A549 (cell line): ENCODE data around the gene MPI. TPM values are rescaled to one million over a fixed set of nuclear protein-coding genes. Genes with fewer than 3 reads are reported as not detected.

ENCODE experiments used
- ATAC-seq, 2 experiments: fragments of 200-7000 bp in 1 of 2; fragments of >200 bp in 1 of 2; cut with Nextera tagmentation in 1 of 2; cut with Tn5 transposase in 1 of 2; 3 replicates each; pipeline versions ENCODE4 v1.8.0 to v1.9.1; 2018 to 2020; ENCODE audit warnings: mild to moderate bottlenecking in 1 of 2, moderate library complexity in 1 of 2
- CTCF ChIA-PET: fragments of 300-600 bp; sonication (Branson Sonifier 250); formaldehyde crosslinking; extraction: SDS; loops from one replicate; lab custom pipeline; 2021; ENCODE audit warnings: antibody characterized with exemption, inconsistent platforms; lab: Yijun Ruan, JAX
- POLR2A ChIA-PET: fragments of 350-600 bp; formaldehyde crosslinking; extraction: SDS; loops from one replicate; lab custom pipeline; 2021; ENCODE audit warnings: antibody characterized with exemption, inconsistent platforms; lab: Yijun Ruan, JAX
- DNase-seq, 2 experiments: peaks; one replicate each; pipeline versions ENCODE4 v3.0.0 to v3.0.0-alpha.2; 2011 to 2016; ENCODE audit warnings: low read depth in 1 of 2, low spot score in 1 of 2
- FAIRE-seq: peaks from 2 replicates; lab custom pipeline; 2011; peaks lifted over from hg19 to GRCh38; lab: Jason Lieb, UNC
- H3K27ac ChIP-seq, 2 experiments: fragments of >200 bp; sonication (Bioruptor Twin); formaldehyde crosslinking; 3 replicates each; pipeline ENCODE4 v1.5.1; 2016 to 2017
- H3K4me1 ChIP-seq: fragments of >200 bp; sonication (Bioruptor Twin); formaldehyde crosslinking; 3 replicates; pipeline ENCODE4 v1.6.1; 2016
- H3K4me2 ChIP-seq: fragments of >200 bp; sonication (Bioruptor Twin); formaldehyde crosslinking; 3 replicates; pipeline ENCODE4 v1.6.1; 2016
- H3K4me3 ChIP-seq: fragments of >200 bp; sonication (Bioruptor Twin); formaldehyde crosslinking; 3 replicates; pipeline ENCODE4 v1.5.1; 2016
- H3K9me3 ChIP-seq: fragments of >200 bp; sonication (Bioruptor Twin); formaldehyde crosslinking; 3 replicates; pipeline ENCODE4 v1.6.1; 2016
- CBX2 ChIP-seq: fragments of 200-600 bp; sonication (generic); IDR thresholded peaks from 2 replicates; pipeline ENCODE4 v1.6.1; 2016; ENCODE audit warnings: low read depth, mild to moderate bottlenecking, borderline replicate concordance
- EP300 ChIP-seq, 2 experiments: fragments of >200 bp; sonication (Bioruptor Twin); formaldehyde crosslinking; IDR thresholded peaks; 2 replicates in 1 of 2; 3 replicates in 1 of 2; pipeline ENCODE4 v1.6.1; 2016 to 2017
- FOSB ChIP-seq: fragments of 250-450 bp; sonication (Bioruptor Pico); IDR thresholded peaks from 2 replicates; pipeline ENCODE4 v1.5.0; 2020; ENCODE audit warnings: mild to moderate bottlenecking, moderate library complexity
- FOSL2 ChIP-seq, 2 experiments: fragments of 450-650 bp in 1 of 2; fragments of >200 bp in 1 of 2; sonication (Bioruptor Twin) in 1 of 2; formaldehyde crosslinking; IDR thresholded peaks; 2 replicates each; pipeline versions ENCODE4 v1.5.0 to v1.6.1; 2016 to 2020; ENCODE audit warnings: mild to moderate bottlenecking in 1 of 2, moderate library complexity in 1 of 2
- FOXS1 ChIP-seq: fragments of 250-450 bp; sonication (Bioruptor Pico); IDR thresholded peaks from 2 replicates; pipeline ENCODE4 v1.5.0; 2020; ENCODE audit warnings: mild to moderate bottlenecking, moderate library complexity
- HOXA7 ChIP-seq: fragments of 250-450 bp; sonication (Bioruptor Pico); IDR thresholded peaks from 2 replicates; pipeline ENCODE4 v1.5.0; 2020; ENCODE audit warnings: mild to moderate bottlenecking, moderate library complexity
- HOXB5 ChIP-seq: fragments of 250-450 bp; sonication (Bioruptor Pico); IDR thresholded peaks from 2 replicates; pipeline ENCODE4 v1.5.0; 2020; ENCODE audit warnings: mild to moderate bottlenecking, moderate library complexity
- JUN ChIP-seq, 2 experiments: fragments of >200 bp; sonication (Bioruptor Twin); formaldehyde crosslinking; IDR thresholded peaks; 2 replicates in 1 of 2; 3 replicates in 1 of 2; pipeline ENCODE4 v1.6.1; 2016 to 2017
- KDM5A ChIP-seq: fragments of 200-600 bp; sonication (generic); IDR thresholded peaks from 2 replicates; pipeline ENCODE4 v1.6.1; 2016; ENCODE audit warnings: antibody characterized with exemption, mild to moderate bottlenecking
- MAZ ChIP-seq: fragments of 150-350 bp; IDR thresholded peaks from 2 replicates; pipeline ENCODE4 v1.6.1; 2014; ENCODE audit warnings: antibody characterized with exemption, low read depth, low read length, borderline replicate concordance
- MYC ChIP-seq: IDR thresholded peaks from 2 replicates; pipeline ENCODE4 v1.6.1; 2012; ENCODE audit warnings: mild to moderate bottlenecking, inconsistent platforms, low read length, improper control_type of control experiment, borderline replicate concordance
- NR3C1 ChIP-seq: fragments of >200 bp; sonication (Bioruptor Twin); formaldehyde crosslinking; IDR thresholded peaks from 3 replicates; pipeline ENCODE4 v1.6.1; 2017
- POLR2AphosphoS2 ChIP-seq: conservative IDR thresholded peaks from 2 replicates; pipeline ENCODE4 v1.6.1; 2012; ENCODE audit warnings: low read length, improper control_type of control experiment, inconsistent platforms
- RARB ChIP-seq: fragments of 250-450 bp; sonication (Bioruptor Pico); IDR thresholded peaks from 2 replicates; pipeline ENCODE4 v1.8.0; 2021; ENCODE audit warnings: mild to moderate bottlenecking, moderate library complexity
- RNF2 ChIP-seq: fragments of 200-600 bp; sonication (generic); IDR thresholded peaks from 2 replicates; pipeline ENCODE4 v1.6.1; 2016; ENCODE audit warnings: low read depth, mild to moderate bottlenecking, antibody characterized with exemption, moderate library complexity, borderline replicate concordance
- SMC3 ChIP-seq: fragments of >200 bp; sonication (Bioruptor Twin); formaldehyde crosslinking; IDR thresholded peaks from 3 replicates; pipeline ENCODE4 v1.6.1; 2018; ENCODE audit warnings: inconsistent platforms
- TFCP2L1 ChIP-seq: fragments of 250-450 bp; sonication (Bioruptor Pico); IDR thresholded peaks from 2 replicates; pipeline ENCODE4 v1.5.0; 2021; ENCODE audit warnings: mild to moderate bottlenecking
- ZC3H11A ChIP-seq: fragments of 450-650 bp; IDR thresholded peaks from 2 replicates; pipeline ENCODE4 v1.6.1; 2014; ENCODE audit warnings: antibody characterized with exemption, mild to moderate bottlenecking
- ZNF302 ChIP-seq: fragments of 250-450 bp; sonication (Bioruptor Pico); IDR thresholded peaks from 2 replicates; pipeline ENCODE4 v1.9.0; 2021; ENCODE audit warnings: inconsistent platforms, mild to moderate bottlenecking, moderate library complexity
- ZSCAN20 ChIP-seq: fragments of 250-450 bp; sonication (Bioruptor Pico); IDR thresholded peaks from 2 replicates; pipeline ENCODE4 v1.8.0; 2022; ENCODE audit warnings: mild to moderate bottlenecking, moderate library complexity
- WGBS: methylation state at CpG from one replicate; pipeline ENCODE4 v1.1.6; 2017; ENCODE audit errors: missing lambda C conversion rate; 5-methylcytosine and 5-hydroxymethylcytosine counted together
- polyA plus RNA-seq, 4 experiments: library from polyadenylated mRNA; depleted of rRNA in 3 of 4; stranded (reverse); fragments of >200 nt; fragmentation: RNase III in 1 of 4; extraction: RNeasy Plus Mini Kit Qiagen cat#74134 plus additional on column Dnase treatment in 1 of 4; gene quantifications; 2 replicates in 3 of 4; 3 replicates in 1 of 4; pipeline ENCODE4 v1.2.3, GENCODE V29; 2011 to 2017
- TF ChIP-seq, protein P1 (sequence below): IDR thresholded peaks from 2 replicates; pipeline ENCODE4 v1.6.1; 2012
- TF ChIP-seq, protein P2 (sequence below): fragments of >200 bp; sonication (Bioruptor Twin); formaldehyde crosslinking; IDR thresholded peaks from 3 replicates; pipeline ENCODE4 v1.5.1; 2016
- TF ChIP-seq, protein P3 (sequence below): fragments of 150-350 bp; IDR thresholded peaks from 2 replicates; pipeline ENCODE4 v1.6.1; 2014; ENCODE audit warnings: low read depth, mild to moderate bottlenecking, low read length
- TF ChIP-seq, protein P4 (sequence below): fragments of >200 bp; sonication (Bioruptor Twin); formaldehyde crosslinking; IDR thresholded peaks from 3 replicates; pipeline ENCODE4 v1.6.1; 2016
- TF ChIP-seq, protein P5 (sequence below): fragments of 450-650 bp; IDR thresholded peaks from 2 replicates; pipeline ENCODE4 v1.6.1; 2014; ENCODE audit warnings: antibody characterized with exemption

The MPI gene
- polyA plus RNA-seq, 2 of the 4 experiments (the other 2 are of a cell fraction), result 39.9 to 53.7 TPM

DNA sequence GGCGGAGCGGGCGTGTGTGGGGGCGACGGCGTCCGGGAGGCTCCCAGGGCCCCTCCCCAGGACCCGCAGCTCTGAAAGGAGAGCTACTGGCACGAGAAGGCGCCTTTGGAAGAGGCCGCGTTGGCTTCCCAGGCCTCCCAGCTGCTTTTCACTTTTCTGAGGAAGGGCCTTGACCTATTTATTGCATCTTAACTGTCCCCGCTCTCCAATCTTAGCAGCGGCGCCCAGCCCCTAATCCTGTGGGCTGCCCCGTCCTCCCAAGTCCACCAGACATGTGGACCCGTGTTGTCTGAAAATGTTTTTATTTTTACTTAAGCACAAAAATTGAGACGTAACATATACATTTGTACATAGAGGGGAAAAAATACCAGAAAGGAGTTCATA lies 46.4 kb upstream of the MPI start:
- H3K27ac ChIP-seq, result peak overlapping the region; percentile 89 to 95
- CTCF ChIA-PET, result interaction anchor here (0.7 to 66.7 kb wide), 11 partner anchors 9 to 465 kb away, joined by 3 to 1908 read pairs (median 4); partner anchors contain the start of genes CPLX3, CSK and LMAN1L
- DNase-seq (no peak), ATAC-seq (no peak), FAIRE-seq (no peak)
- 35% methylated on average over 16 of the region's 18 CpGs for WGBS
- no peaks in the 10 kb centered on the region for H3K9me3 ChIP-seq
- H3K4me2 ChIP-seq, result peak overlapping the region; percentile 88
- TF ChIP-seq HOXB5 (CRISPR knock-in tag), result 0 out of 2 replicates have a peak, but pooled peaks have one; percentile 20
- TF ChIP-seq ZNF302, result no peak
- TF ChIP-seq SMC3, result 0 out of 3 replicates have a peak, but pooled peaks have one; percentile 5
- TF ChIP-seq, protein P1, sequence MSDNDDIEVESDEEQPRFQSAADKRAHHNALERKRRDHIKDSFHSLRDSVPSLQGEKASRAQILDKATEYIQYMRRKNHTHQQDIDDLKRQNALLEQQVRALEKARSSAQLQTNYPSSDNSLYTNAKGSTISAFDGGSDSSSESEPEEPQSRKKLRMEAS, result no peak
- TF ChIP-seq, protein P2, sequence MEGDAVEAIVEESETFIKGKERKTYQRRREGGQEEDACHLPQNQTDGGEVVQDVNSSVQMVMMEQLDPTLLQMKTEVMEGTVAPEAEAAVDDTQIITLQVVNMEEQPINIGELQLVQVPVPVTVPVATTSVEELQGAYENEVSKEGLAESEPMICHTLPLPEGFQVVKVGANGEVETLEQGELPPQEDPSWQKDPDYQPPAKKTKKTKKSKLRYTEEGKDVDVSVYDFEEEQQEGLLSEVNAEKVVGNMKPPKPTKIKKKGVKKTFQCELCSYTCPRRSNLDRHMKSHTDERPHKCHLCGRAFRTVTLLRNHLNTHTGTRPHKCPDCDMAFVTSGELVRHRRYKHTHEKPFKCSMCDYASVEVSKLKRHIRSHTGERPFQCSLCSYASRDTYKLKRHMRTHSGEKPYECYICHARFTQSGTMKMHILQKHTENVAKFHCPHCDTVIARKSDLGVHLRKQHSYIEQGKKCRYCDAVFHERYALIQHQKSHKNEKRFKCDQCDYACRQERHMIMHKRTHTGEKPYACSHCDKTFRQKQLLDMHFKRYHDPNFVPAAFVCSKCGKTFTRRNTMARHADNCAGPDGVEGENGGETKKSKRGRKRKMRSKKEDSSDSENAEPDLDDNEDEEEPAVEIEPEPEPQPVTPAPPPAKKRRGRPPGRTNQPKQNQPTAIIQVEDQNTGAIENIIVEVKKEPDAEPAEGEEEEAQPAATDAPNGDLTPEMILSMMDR, result no peak
- TF ChIP-seq JUN (IDR thresholded peaks at IDR 0.05), result no peak; a peak in 2 of 5 replicates
- no peak for TF ChIP-seq ZSCAN20 (CRISPR knock-in tag)
- TF ChIP-seq, protein P3, sequence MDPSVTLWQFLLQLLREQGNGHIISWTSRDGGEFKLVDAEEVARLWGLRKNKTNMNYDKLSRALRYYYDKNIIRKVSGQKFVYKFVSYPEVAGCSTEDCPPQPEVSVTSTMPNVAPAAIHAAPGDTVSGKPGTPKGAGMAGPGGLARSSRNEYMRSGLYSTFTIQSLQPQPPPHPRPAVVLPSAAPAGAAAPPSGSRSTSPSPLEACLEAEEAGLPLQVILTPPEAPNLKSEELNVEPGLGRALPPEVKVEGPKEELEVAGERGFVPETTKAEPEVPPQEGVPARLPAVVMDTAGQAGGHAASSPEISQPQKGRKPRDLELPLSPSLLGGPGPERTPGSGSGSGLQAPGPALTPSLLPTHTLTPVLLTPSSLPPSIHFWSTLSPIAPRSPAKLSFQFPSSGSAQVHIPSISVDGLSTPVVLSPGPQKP, result no peak
- TF ChIP-seq TFCP2L1, result peak; percentile 81; the same call in 1 of the 2 replicates
- TF ChIP-seq RNF2, result peak; percentile 58; the same call in 1 of the 2 replicates
- peaks cover 13% of the 10 kb centered on the region for H3K4me1 ChIP-seq
- POLR2A ChIA-PET, result interaction anchor here (0.6 kb wide), 1 partner anchor 43 kb away, joined by 3 read pairs; no protein-coding TSS in a partner anchor
- H3K4me3 ChIP-seq, result peak overlapping the region; percentile 66

DNA sequence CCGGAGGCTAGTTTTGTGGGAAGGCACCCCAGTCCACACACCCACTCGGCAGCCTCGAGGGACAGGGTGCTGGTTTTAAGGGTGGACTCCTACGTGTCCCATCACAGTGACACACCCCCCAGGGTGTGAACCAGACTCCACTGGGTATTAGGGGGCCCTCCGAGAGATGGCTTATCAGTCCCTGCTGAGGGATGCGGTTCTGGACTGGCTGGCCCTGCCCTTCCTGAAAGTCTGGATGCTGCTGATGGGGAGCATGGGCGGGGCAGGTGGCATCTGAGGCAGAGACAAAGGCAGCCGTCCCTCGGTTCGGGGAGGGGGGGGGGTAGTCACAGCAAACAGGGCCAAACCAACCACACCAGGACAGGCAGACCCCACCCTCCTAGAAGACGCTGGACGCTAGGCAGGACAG lies 45.9 kb upstream of the MPI start:
- TF ChIP-seq RARB (no peak), HOXA7 (CRISPR knock-in tag) (no peak), ZSCAN20 (CRISPR knock-in tag) (no peak), NR3C1 (no peak), MYC (no peak), FOXS1 (CRISPR knock-in tag) (no peak), FOSB (no peak), JUN (IDR thresholded peaks at IDR 0.05) (no peak), KDM5A (no peak), ZC3H11A (no peak), POLR2AphosphoS2 (no peak), FOSL2 (IDR thresholded peaks at IDR 0.05) (no peak), FOSL2 (CRISPR knock-in tag; IDR thresholded peaks at IDR 0.05) (no peak), EP300 (IDR thresholded peaks at IDR 0.05) (no peak), MAZ (no peak), CBX2 (no peak)
- TF ChIP-seq, protein P4, sequence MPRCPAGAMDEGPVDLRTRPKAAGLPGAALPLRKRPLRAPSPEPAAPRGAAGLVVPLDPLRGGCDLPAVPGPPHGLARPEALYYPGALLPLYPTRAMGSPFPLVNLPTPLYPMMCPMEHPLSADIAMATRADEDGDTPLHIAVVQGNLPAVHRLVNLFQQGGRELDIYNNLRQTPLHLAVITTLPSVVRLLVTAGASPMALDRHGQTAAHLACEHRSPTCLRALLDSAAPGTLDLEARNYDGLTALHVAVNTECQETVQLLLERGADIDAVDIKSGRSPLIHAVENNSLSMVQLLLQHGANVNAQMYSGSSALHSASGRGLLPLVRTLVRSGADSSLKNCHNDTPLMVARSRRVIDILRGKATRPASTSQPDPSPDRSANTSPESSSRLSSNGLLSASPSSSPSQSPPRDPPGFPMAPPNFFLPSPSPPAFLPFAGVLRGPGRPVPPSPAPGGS, result no peak
- TF ChIP-seq, protein P5, sequence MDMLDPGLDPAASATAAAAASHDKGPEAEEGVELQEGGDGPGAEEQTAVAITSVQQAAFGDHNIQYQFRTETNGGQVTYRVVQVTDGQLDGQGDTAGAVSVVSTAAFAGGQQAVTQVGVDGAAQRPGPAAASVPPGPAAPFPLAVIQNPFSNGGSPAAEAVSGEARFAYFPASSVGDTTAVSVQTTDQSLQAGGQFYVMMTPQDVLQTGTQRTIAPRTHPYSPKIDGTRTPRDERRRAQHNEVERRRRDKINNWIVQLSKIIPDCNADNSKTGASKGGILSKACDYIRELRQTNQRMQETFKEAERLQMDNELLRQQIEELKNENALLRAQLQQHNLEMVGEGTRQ, result no peak
- TF ChIP-seq, protein P3, result no peak
- FAIRE-seq (no peak), ATAC-seq (no peak), DNase-seq (no peak)
- Histone ChIP-seq H3K4me2 (peak overlapping the region; percentile 88), H3K27ac (peak overlapping the region; percentile 89 to 95; a peak in 5 of 6 replicates), H3K4me1 (peaks cover 13% of the 10 kb centered on the region), H3K9me3 (no peaks in the 10 kb centered on the region), H3K4me3 (no peak overlapping the region; the same call in 2 of the 3 replicates)
- POLR2A ChIA-PET, result interaction anchor here (0.6 kb wide), 1 partner anchor 43 kb away, joined by 3 read pairs; no protein-coding TSS in a partner anchor
- CTCF ChIA-PET, result interaction anchor here (0.7 to 66.7 kb wide), 10 partner anchors 8 to 107 kb away, joined by 3 to 1908 read pairs (median 4); partner anchors contain the start of genes CPLX3, CSK and LMAN1L
- WGBS, result 89% methylated on average over 12 of the region's 12 CpGs
